CD4-positive, alpha-beta T cell treated with Interleukin-15 for 1 hour (primary cell): ENCODE data around the gene MUC16.

ENCODE experiments used
- DNase-seq: peaks from one replicate; pipeline ENCODE4 v3.0.0-alpha.2; 2020

Gene MUC16

DNA sequence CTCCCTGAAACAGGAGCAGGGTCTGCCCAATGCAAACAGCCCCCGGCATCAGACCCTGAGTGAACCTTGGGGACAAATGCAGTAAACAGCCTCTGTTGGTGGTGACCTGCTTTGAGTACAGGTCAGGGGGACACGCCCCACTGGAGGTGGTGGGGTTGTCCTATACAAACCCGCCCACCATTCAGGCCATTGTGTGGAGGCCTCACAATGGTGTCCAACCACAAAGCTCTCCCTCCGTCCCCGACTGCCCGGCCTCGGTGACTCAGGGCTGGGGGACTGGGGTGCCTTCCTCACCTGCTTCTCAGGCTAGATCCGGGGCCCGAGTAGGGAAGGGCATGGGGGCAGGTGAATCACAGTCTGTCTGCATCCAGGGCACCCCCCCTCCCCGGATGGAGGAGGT is 1.5 kb downstream of the MUC16 start:
- no peak for DNase-seq

DNA sequence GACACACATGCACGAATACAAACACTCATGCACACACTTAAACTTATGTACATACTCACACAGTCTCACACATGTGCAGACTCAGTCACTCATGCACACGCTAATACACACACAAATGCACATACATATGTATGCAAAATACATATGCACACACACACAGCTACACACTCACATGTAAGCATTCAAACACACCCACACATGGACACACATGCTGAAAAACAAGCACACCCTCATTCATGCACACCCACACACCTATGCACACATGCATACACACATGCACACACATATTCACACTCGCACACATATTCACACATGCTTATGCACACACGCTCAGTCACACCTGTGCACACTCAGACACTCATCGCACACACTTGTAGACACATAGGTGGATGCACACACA is 9.3 kb downstream of the MUC16 start:
- no peak for DNase-seq

DNA sequence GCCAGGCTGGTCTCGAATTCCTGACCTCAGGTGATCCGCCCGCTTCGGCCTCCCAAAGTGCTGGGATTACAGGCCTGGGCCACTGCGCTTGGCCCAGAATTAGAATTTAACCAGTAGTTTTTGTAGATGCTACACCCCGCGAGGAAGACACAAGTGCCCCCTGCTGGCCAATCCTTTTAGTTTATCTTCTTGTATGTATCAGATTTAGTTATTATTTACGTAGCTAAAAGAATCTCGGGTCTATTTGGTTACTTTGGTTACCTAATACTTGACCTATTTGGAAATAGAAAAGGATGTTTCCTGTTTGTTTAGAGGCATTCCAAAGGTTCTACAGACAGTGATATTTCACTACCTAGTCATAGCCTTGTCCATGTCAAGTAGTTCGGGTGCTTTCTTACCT is 22.0 kb downstream of the MUC16 start:
- no peak for DNase-seq

DNA sequence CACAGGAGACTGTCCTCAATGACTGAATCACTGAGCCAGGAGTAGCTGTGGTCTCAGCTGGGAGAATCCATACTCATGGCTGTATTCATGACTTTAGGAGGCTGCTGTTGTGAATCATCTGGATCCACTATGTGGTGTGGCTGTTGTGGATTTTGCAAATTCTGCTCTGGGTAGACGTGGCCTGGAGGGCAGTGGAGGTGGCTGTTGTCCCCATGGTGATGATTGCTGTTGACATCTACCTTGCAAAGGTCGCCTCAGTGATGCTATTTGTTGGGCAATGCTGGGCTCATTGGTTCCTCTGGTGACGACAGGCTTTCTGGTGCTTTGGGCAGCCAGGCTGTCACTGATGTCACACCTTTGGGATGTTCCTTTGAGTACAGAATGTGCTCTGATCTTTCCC is 23.9 kb downstream of the MUC16 start:
- DNase-seq = no peak

DNA sequence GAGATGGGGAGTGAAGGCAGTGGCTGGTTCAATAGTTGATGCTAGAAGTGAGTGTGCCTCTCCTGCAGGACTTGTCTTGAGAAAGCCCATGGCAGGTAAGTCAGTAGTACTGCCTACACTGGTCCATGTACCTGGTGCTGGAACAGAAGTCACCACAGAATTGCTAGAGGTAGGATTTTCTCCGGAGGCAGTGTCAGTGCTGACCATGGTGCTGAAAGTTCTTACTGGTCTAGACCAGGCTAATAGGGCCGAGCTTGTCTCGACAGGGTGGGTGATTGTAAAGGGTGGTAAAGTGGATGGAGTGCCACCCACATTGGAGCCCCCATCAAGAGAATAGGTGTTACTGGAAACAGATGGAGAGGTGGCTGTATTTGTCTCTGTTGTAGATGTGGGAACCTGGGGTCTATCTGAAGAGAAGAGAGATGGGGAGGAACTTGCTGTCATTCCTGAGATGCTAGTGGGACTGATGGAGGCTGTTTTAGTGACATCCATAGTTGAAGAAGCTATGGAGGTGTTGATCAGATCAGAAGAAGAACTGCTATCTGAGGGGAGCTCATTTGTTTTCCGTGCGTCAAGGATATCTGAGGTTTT is 36.6 kb downstream of the MUC16 start:
- no peak for DNase-seq

DNA sequence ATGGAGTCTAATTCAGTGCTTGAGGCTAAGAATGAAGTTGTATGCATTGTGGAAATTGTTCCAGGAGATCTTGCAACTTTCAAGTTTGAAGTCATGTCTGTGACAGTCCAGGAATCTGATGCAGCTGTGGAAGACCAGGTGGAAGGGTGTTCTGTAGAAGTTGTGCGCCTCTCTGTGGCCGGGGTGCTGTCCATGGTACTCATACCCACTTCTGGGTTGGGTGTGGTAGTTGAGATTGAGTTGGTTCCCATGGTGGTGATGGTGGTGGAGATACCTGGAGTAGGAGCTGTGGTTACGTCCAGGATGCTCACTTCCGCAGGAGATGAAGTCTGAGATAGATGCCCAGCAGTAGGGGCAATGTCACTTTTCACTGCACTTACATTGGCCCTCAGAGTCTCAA is 44.3 kb downstream of the MUC16 start:
- no peak for DNase-seq
